NCI-H146 treated with DMSO at 0.1 percent for 48 hours (cell line): ENCODE data around the gene CHRM5.
"Not testable (repeated sequence)": the region's sequence is repeated elsewhere in the genome, so short reads cannot be mapped to it uniquely, and the experiment has no call there.

Experiments
- DNase-seq: peaks from one replicate; lab custom pipeline; 2025; ENCODE audit not compliant: unreplicated experiment; lab: John Stamatoyannopoulos, UW

The CHRM5 gene

DNA sequence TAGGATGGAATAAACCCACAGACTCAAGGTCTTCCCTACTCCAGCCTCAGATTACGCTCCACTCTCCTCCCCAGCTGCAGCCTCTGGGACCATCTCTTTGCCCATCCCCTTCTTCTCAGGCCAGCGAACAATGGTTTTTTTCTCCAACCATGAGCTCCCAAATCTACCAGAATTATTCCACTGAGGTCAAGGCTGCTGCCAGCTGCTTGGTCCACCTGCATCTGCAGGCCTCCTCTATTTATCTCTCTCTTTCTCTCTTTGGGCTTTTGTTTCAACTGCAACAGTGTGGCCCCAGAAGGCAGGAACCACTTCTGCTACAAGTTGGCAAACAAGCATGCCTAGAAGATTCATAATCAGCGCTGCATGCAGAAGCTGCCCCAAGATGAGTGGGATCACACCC is 19.1 kb downstream of the CHRM5 start:
- DNase-seq, result no peak

- no peak for DNase-seq
Observed at GRCh38 chr15:33988384-33988783, 20.1 kb downstream of the CHRM5 start.

DNA sequence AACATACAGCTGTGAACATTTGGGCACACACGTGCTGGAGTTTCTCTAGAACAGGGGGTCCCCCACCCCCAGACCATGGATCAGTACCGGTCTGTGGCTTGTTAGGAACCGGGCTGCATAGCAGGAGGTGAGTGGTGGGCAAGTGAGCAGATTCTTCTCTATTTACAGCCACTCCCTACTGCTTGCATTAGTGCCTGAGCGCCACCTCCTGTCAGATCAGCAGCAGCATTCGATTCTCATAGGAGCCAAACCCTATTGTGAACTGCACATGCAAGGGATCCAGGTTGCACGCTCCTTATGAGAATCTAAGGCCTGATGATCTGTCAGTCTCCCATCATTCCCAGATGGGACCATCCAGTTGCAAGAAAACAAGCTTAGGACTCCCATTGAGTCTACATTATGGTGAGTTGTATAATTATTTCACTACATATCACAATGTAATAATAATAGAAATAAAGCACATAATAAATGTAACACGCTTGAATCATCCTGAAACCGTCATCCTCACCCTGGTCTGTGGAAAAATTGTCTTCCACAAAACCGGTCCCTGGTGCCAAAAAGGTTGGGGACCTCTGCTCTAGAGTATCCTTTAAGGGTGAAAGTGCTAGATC is 25.8 kb downstream of the CHRM5 start:
- no peak for DNase-seq

DNA sequence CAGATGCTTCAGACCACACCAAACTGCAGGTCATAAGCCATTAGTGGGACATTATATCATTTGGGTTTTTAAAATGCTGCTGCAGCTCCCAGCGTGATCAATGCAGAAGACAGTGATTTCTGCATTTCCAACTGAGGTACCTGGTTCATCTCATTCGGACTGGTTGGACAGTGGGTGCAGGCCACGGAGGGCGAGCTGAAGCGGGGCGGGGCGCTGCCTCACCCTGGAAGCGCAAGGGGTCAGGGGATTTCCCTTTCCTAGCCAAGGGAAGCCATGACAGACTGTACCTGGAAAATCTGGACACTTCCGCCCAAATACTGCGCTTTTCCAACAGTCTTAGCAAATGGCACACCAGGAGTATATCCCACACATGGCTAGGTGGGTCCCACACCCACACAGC is 27.4 kb downstream of the CHRM5 start:
- DNase-seq, result not testable (repeated sequence)

DNA sequence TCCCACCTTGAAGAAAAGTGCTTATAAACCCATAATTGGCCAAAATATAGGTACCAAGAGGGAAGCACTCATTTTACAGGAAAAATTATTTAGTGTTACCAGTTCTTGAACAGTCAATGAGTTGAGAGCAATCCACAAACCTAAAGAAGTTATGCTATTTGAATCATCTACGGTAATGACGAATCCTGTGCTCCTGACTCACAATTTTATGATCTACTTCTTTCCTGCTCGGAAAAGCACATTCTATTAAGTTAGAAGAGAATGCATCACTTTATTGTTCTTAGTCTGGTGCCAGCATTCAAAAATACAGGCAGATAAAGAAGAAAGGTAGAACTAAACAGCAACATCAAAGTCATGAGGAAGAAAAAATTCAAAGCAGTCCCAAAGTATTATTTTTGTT is 33.2 kb downstream of the CHRM5 start:
- no peak for DNase-seq

DNA sequence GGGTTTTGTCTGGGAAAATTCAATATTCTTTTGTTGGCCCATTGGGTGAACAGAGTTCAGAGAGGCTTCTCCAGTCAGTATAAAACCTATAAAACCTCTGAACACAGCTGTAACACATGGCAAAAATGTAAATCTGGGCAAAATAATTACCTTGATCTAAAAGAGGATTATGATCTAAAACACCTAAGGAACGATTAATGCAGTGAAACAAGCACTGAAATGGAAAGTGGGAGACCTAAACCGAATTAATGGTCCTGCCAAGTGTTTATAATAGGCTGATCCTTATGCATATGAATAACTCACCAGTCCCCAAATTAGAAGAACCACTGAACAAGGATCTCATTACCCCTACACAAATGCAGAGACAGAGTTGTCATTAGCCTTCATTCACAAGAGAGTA is 38.1 kb downstream of the CHRM5 start:
- no peak for DNase-seq

DNA sequence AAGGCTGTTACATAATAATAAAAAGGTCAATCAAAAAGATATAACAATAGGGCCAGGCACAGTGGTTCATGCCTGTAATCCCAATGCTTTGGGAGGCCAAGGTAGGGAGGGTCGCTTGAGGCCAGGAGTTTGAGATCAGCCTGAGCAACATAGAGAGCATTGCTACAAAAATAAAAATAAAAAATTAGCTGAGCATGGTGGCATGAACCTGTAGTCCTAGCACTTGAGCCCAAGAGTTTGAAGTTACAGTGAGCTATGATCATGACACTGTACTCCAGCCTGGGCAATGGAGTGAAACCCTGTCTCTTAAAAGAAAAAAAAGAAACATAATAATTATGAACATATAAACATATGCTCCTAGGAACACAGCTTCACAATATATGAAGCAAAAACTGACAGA is 41.4 kb downstream of the CHRM5 start:
- no peak for DNase-seq

- no peak for DNase-seq
Observed at GRCh38 chr15:34010921-34011320, 42.6 kb downstream of the CHRM5 start.

DNA sequence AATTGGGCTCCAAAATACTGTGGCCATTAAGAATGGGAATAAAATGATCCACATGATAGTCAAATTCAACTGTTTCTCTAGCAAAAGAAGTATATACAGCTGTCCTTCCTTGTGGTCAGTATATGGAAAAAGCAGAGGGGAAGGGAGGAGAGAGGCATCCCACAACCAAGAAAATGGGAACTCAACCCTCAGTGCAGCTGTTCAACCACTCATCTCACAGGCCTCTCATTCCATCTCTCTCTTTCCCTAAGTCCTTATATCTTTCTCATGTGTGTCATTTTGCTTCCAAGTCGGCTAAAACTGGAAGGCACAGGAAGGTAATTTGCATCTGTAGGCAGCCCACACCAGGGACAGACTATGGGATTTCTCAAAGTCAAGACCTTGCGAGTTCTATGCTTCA is 43.2 kb downstream of the CHRM5 start:
- no peak for DNase-seq

- DNase-seq, result no peak
Observed at GRCh38 chr15:34012461-34013028, 44.2 kb downstream of the CHRM5 start.

- DNase-seq, result no peak
Observed at GRCh38 chr15:34013746-34014145, 45.4 kb downstream of the CHRM5 start.

GRCh38 chr15:34014556-34014955 is 46.3 kb downstream of the CHRM5 start:
- no peak for DNase-seq

DNA sequence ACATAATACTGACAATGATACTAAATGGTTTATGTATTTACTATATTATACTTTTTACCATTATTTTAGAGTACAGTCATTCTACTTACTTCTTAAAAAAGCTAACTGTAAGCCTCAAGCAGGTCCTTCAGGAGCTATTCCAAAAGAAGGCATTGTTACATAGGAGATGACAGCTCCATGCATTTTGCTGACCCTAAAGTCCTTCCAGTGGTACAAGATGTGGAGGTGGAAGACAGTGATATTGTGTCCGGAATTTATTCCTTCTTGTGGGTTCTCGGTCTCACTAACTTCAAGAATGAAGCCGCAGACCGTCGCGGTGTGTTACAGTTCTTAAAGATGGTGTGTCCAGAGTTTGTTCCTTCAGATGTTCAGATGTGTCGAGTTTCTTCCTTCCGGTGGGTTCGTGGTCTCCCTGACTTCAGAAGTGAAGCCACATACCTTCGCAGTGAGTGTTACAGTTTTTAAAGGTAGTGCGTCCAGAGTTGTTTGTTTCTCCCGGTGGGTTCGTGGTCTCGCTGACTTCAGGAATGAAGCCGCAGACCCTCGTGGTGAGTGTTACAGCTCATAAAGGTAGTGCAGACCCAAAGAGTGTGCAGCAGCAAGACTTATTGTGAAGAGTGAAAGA is 49.8 kb downstream of the CHRM5 start:
- DNase-seq, result no peak

DNA sequence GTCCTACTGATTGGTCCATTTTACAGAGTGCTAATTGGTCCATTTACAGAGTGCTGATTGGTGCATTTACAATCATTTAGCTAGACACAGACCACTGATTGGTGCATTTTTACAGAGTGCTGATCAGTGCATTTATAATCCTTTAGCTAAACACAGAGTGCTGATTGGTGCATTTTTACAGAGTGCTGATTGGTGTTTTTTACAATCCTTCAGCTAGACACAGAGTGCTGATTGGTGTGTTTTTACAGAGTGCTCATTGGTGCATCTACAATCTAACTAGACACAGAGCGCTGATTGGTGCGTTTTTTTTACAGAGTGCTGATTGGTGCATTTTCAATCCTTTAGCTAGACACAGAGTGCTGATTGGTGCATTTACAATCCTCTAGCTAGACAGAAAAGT is 50.4 kb downstream of the CHRM5 start:
- DNase-seq, result not testable (repeated sequence)

- DNase-seq, result no peak
Observed at GRCh38 chr15:34019369-34019990, 51.2 kb downstream of the CHRM5 start.

GRCh38 chr15:34023907-34024306 is 55.6 kb downstream of the CHRM5 start:
- no peak for DNase-seq

GRCh38 chr15:34025252-34025651 is 57.0 kb downstream of the CHRM5 start:
- DNase-seq, result no peak

DNA sequence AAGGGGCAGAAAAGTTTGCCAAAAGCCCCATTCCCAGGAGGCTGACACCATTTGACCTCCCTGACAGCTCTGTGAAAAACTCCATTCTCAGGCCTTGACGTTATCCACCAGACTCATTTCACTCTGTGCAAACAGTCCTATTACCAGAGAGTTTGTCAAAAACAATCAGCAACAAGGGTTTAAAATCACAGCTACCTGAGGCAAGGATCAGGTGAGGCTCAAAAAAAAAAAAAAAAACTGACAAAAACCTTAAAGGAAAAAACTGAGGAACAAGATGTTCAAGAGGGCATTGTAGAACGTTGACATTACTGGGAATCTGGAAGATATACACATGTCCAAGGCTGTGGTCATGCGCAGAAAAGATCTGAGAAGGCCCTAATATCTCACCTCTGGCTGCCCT is 59.3 kb downstream of the CHRM5 start:
- no peak for DNase-seq

DNA sequence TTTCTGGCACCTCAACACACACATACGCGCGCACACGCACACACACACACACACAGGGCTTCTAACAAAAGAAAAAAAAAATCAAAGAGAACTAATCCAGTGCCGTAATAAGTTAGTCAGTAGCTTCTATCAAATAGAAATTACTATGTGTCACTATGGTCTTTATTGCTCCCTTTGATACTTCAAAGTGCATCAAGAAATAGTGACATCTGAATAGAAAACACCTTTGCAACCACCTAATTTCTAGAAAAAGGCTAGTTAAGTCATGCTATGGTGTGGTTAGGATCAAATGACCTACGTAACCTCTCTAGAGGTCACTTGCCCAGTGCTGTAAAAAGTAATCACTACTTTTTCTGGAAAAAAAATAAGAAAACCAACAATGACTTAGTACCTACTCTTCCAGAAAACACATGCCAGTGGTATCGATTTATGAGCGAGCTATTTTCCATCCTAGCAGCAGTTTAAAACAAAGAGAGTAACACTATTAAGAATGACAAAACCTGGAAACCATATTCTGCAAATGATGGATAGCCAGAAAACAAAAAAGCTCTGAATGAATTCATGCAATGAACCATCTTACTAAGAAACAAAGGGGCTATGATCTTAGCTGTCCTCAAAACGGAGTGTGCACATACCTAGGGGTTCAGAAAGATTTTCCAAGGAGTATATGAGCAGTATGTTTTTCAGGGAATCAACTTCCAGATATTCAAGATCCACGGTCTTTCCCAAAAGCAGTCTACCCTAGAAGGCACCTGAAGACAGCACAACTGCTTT is 63.9 kb downstream of the CHRM5 start:
- no peak for DNase-seq

DNA sequence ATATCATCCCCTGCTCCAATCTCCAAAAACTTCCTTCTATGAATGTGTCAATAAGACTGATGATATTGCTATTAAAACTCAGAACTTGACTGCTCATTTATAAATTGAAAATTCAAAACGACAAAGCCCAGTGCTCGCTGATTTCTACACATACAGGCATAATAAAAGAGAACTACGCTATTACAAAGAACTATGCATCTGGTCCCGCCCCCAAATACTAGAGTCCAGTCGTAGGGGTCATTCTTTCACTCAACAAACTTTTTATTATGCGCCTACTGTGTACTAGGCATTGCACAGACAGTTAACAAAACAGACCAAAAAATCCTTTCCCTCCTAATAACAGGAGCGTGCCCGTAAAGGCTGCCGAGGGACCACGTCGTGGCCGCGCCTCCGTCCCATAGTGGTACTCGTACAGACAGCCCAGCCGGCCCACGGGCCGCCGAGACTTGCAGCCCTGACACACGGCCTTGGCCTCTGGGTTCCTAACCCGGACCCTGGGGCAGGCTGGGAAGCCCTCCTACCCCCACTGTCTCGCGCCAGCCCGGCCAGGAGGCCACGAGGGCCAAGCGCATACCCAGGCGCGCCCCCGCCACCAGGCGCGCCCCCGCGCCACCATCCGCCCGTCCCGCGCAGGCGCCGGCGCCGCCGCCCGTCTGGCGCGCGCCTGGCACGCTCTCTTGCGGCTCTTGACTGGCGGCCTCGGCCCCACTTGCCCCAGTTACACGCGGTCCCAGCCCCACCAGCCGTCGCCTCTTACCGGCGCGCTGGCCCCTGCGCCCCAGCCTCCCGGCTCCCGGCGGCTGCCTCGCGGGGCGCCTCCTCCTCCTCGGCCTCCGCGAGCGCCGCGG is 70.0 kb downstream of the CHRM5 start:
- DNase-seq, result peak; percentile 29
